ENCODE results near the gene ZFP92.

GRCh38 chrX:153397256-153397960 lies 13.9 kb upstream of the ZFP92 start:
- TF ChIP-seq CTCF (conservative IDR thresholded peaks at IDR 0.05 in 1 of 2, IDR thresholded peaks at IDR 0.05 in 1 of 2; ENCODE audit: low read depth in 1 of 2, low read length in 2 of 2) (no peak), EZH2 (IDR thresholded peaks at IDR 0.05; ENCODE audit: low read length, missing control alignments) (no peak)
